Liver (tissue), 9 donors: ENCODE data around the gene FGF19. TPM values are rescaled to one million over a fixed set of nuclear protein-coding genes. Genes with fewer than 3 reads are reported as not detected.

ENCODE experiments used
- DNase-seq: peaks from one replicate; pipeline ENCODE4 v3.0.0-alpha.2; 2017; ENCODE audit warnings: low spot score
- H3K27ac ChIP-seq, 2 donors: one replicate each; pipeline ENCODE4 v1.7.0; 2013; ENCODE audit warnings: inconsistent platforms in 2 of 2, low read length in 2 of 2, control low read depth in 1 of 2, low read depth in 1 of 2, mild to moderate bottlenecking in 1 of 2
- H3K27me3 ChIP-seq, 4 donors: one replicate each; pipeline versions ENCODE4 v1.6.1 to v1.7.0; 2013; ENCODE audit warnings: low read length in 3 of 4, inconsistent platforms in 1 of 4, mild to moderate bottlenecking in 1 of 4, moderate library complexity in 1 of 4; ENCODE audit not compliant: control insufficient read depth in 4 of 4, insufficient read depth in 4 of 4
- H3K36me3 ChIP-seq, 4 donors: one replicate each; pipeline versions ENCODE4 v1.6.1 to v1.7.0; 2013; ENCODE audit warnings: low read length in 3 of 4, mild to moderate bottlenecking in 3 of 4, low read depth in 1 of 4, moderate library complexity in 1 of 4; ENCODE audit not compliant: control insufficient read depth in 4 of 4, insufficient read depth in 3 of 4
- H3K4me1 ChIP-seq, 4 donors: one replicate each; pipeline versions ENCODE4 v1.6.1 to v1.7.0; 2013; ENCODE audit warnings: low read length in 3 of 4, mild to moderate bottlenecking in 3 of 4, moderate library complexity in 1 of 4; ENCODE audit not compliant: control insufficient read depth in 4 of 4, insufficient read depth in 4 of 4
- H3K4me3 ChIP-seq, 3 donors: one replicate each; pipeline versions ENCODE4 v1.6.1 to v1.7.0; 2013; ENCODE audit warnings: low read length in 3 of 3, control low read depth in 1 of 3, low read depth in 1 of 3, mild to moderate bottlenecking in 1 of 3
- H3K9ac ChIP-seq, 2 donors: one replicate each; pipeline ENCODE4 v1.7.0; 2013; ENCODE audit warnings: low read length in 2 of 2, mild to moderate bottlenecking in 2 of 2, moderate library complexity in 2 of 2, control low read depth in 1 of 2, low read depth in 1 of 2
- H3K9me3 ChIP-seq, 4 donors: one replicate each; pipeline versions ENCODE4 v1.6.1 to v1.7.0; 2013; ENCODE audit warnings: low read length in 3 of 4; ENCODE audit not compliant: control insufficient read depth in 4 of 4
- ATF3 ChIP-seq: IDR thresholded peaks from 2 replicates; pipeline ENCODE4 v1.6.1; 2016; ENCODE audit warnings: antibody characterized with exemption
- CTCF ChIP-seq: fragments of 150-350 bp; IDR thresholded peaks from 2 replicates; pipeline ENCODE4 v1.5.1; 2017; ENCODE audit warnings: improper control_type of control experiment, low read depth, low read length; ENCODE audit not compliant: missing input control
- EGR1 ChIP-seq, 2 donors: IDR thresholded peaks; 2 replicates each; pipeline ENCODE4 v1.6.1; 2016 to 2018; ENCODE audit warnings: antibody characterized with exemption in 2 of 2, low read depth in 2 of 2
- FOXA2 ChIP-seq: IDR thresholded peaks from 2 replicates; pipeline ENCODE4 v1.6.1; 2016; ENCODE audit warnings: antibody characterized with exemption
- HNF4A ChIP-seq, 2 donors: conservative IDR thresholded peaks; 2 replicates each; pipeline ENCODE4 v1.6.1; 2016; ENCODE audit warnings: antibody characterized with exemption in 2 of 2, mild to moderate bottlenecking in 2 of 2
- JUND ChIP-seq, 2 donors: IDR thresholded peaks; 2 replicates each; pipeline ENCODE4 v1.6.1; 2016; ENCODE audit warnings: antibody characterized with exemption in 2 of 2
- MAX ChIP-seq: IDR thresholded peaks from 2 replicates; pipeline ENCODE4 v1.6.1; 2016; ENCODE audit warnings: antibody characterized with exemption
- NR2F2 ChIP-seq: IDR thresholded peaks from 2 replicates; pipeline ENCODE4 v1.6.1; 2016; ENCODE audit warnings: antibody characterized with exemption
- REST ChIP-seq: IDR thresholded peaks from 2 replicates; pipeline ENCODE4 v1.6.1; 2016; ENCODE audit warnings: antibody characterized with exemption, mild to moderate bottlenecking
- RXRA ChIP-seq, 2 donors: IDR thresholded peaks; 2 replicates each; pipeline ENCODE4 v1.6.1; 2017 to 2018; ENCODE audit warnings: antibody characterized with exemption in 2 of 2, mild to moderate bottlenecking in 1 of 2
- SP1 ChIP-seq: IDR thresholded peaks from 2 replicates; pipeline ENCODE4 v1.6.1; 2018; ENCODE audit warnings: antibody characterized with exemption, mild to moderate bottlenecking
- YY1 ChIP-seq: IDR thresholded peaks from 2 replicates; pipeline ENCODE4 v1.6.1; 2016; ENCODE audit warnings: antibody characterized with exemption, mild to moderate bottlenecking
- ZBTB33 ChIP-seq: IDR thresholded peaks from 2 replicates; pipeline ENCODE4 v1.6.1; 2016; ENCODE audit warnings: antibody characterized with exemption
- WGBS: extraction: QIAGEN DNeasy Blood & Tissue Kit; methylation state at CpG from one replicate; pipeline ENCODE4 v1.1.7; 2013; 5-methylcytosine and 5-hydroxymethylcytosine counted together
- polyA plus RNA-seq, 2 donors: library from polyadenylated mRNA; stranded (reverse) in 1 of 2; unstranded in 1 of 2; fragments of 200-250 nt in 1 of 2; fragments of >200 nt in 1 of 2; fragmentation: Nextera tagmentation in 1 of 2; extraction: Ambion mirVana in 1 of 2; gene quantifications; one replicate each; pipeline versions ENCODE4 v1.2.1 to v1.2.3, GENCODE V29; 2013 to 2015
- total RNA-seq, 2 donors: library from RNA; depleted of rRNA; stranded (reverse); fragments of >200 nt; gene quantifications; one replicate each; pipeline ENCODE4 v1.2.3, GENCODE V29; 2014
- donor health status: healthy.
- donor health status: healthy.
- donor health status: healthy.
- donor health status: healthy.
- donor health status: healthy.

Gene FGF19
- total and polyA plus RNA-seq, 4 donors = 0.09 TPM; not detected in 3

GRCh38 chr11:69665669-69666068 lies 38.2 kb downstream of the FGF19 start:
- H3K9me3 ChIP-seq = no peaks in the 10 kb centered on the region
- no peaks in the 10 kb centered on the region for H3K27me3 ChIP-seq
- H3K36me3 ChIP-seq = peaks cover 0 to 17% (median 2%) of the 10 kb centered on the region in 4 donors
- TF ChIP-seq MAX (no peak), CTCF (no peak)
- WGBS = 95% methylated on average over 11 of the region's 11 CpGs
- H3K4me3 ChIP-seq = no peak overlapping the region
- no peak overlapping the region for H3K27ac ChIP-seq
- H3K4me1 ChIP-seq = peaks cover 0 to 12% (median 5%) of the 10 kb centered on the region in 4 donors
- DNase-seq = no peak
- no peak overlapping the region for H3K9ac ChIP-seq

- no peak for TF ChIP-seq RXRA (IDR thresholded peaks at IDR 0.05)
- no peak for TF ChIP-seq JUND (IDR thresholded peaks at IDR 0.05)
- TF ChIP-seq FOXA2 = no peak
- TF ChIP-seq REST = no peak
- TF ChIP-seq EGR1 (IDR thresholded peaks at IDR 0.05; ENCODE audit: low read depth in 2 of 2) = no peak
- no peak for TF ChIP-seq NR2F2
- TF ChIP-seq ATF3 = no peak
- TF ChIP-seq ZBTB33 = no peak
- TF ChIP-seq YY1 = no peak
- no peak for TF ChIP-seq SP1
- TF ChIP-seq HNF4A (conservative IDR thresholded peaks at IDR 0.05) = no peak
- Histone ChIP-seq H3K9ac (no peak overlapping the region), H3K4me3 (no peak overlapping the region), H3K4me1 (peaks cover 0 to 10% (median 2%) of the 10 kb centered on the region in 4 donors), H3K27me3 (no peaks in the 10 kb centered on the region), H3K36me3 (peaks cover 0 to 17% (median 2%) of the 10 kb centered on the region in 4 donors), H3K9me3 (no peaks in the 10 kb centered on the region), H3K27ac (no peak overlapping the region)
- 94% methylated on average over 8 of the region's 8 CpGs for WGBS
- no peak for DNase-seq
These were observed 38.9 kb downstream of the FGF19 start for GRCh38 chr11:69664901-69665300.
